NCI-H1105 (cell line): ENCODE data around the gene C2orf72.
"Not testable (repeated sequence)": the region's sequence is repeated elsewhere in the genome, so short reads cannot be mapped to it uniquely, and the experiment has no call there.

Experiments used
- DNase-seq: peaks from one replicate; lab custom pipeline; 2025; lab: John Stamatoyannopoulos, UW

The C2orf72 gene

DNA sequence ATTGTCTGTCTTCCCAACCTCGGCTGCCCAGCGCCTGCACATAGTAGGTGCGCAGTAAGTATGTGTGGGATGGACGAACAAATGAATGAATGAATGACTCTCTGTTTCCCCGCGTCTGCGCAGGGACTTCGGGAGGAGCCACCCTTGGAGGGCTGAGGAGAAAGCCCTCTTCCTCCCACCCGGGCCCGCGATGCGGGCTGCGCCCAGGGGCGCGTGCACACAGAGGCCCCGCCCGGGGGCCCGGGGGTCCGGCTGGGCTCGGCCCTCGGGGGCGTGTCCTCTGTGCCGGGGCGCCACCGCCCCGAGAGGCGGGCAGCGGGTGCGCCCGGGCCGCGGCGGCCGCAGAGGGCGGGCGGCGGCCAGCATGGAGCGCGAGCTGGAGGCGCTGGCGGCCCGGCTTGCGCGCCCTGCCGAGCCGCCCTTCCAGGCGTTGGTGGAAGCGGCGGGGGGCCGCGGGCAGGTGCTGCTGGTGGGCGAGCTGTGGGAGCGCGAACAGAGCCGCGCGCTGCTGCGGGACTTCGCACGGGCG, at the start of gene C2orf72:
Gene C2orf72, plus strand, starts transcription at position 322 of the 529 bp plus-strand sequence. Its CDS starts 43 bp downstream, at position 365.
- DNase-seq: no peak

DNA sequence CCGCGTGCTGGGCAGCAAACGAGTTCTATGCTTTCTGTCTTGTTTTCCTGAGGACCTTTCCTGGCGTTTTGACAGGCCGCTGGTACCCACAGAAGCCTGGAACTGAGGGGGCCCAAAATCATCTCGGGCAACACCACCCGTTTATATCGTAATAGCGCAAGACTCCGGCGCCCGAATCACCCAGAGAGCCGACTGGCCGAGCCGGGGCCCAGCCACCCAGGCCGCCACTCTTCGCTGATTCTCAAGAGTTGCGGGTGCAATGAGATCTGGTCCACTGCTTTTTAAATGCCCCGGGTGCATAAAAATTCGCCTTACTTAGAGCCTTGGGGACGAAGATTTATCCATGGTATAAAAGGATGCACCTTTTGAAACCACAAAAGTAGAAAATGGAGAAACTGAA, 47.6 kb upstream of the C2orf72 start:
- no peak for DNase-seq

DNA sequence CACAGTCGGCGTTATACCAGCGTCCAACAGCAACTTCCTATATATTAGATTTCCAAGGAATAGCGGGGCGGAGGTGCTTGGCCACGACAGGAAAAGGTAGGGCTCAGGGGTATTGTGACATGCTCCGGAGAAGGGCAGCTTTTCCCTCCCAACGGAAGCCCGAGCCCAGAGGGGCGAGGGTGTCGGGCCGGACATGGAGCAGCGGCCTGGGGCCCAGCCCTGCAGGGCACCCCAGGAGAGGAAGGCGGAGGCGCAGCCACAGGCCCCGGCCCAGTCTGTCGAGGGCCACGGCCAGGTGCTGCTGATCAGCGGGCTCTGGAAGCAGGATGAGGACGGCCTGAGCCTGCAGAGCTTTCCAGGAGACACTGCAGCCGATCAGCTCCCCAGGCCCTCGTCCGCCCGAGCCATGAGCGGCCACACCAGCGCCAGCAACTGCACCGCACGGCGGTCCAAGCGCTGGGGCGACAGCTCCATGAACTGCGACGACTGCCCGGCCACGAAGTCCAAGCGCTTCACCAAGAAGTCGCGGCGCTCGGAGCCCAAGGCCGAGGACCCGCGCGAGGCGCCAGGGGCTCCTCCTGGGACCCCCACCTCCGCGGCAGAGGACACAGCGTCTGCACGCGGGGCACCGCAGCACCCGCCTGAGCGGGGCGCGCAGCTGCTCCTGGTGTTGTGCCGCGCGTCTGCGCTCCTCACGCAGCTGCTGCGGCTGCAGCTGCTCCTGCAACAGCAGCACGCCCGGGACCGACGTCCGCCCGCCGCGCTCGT, 47.0 kb upstream of the C2orf72 start:
- DNase-seq: no peak

DNA sequence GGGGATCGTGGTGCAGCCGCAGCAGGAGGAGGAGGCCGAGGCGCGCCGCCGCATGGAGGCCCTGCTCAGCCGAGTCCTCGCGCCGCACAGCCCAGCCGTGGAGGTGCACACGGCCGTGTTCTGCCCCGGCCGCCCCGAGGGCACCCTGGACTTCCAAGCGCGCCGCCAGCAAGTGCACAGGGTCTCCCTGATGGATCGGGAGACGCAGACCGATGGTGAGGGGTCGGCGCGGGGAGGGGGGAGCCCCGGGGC, 46.5 kb upstream of the C2orf72 start:
- DNase-seq: no peak

DNA sequence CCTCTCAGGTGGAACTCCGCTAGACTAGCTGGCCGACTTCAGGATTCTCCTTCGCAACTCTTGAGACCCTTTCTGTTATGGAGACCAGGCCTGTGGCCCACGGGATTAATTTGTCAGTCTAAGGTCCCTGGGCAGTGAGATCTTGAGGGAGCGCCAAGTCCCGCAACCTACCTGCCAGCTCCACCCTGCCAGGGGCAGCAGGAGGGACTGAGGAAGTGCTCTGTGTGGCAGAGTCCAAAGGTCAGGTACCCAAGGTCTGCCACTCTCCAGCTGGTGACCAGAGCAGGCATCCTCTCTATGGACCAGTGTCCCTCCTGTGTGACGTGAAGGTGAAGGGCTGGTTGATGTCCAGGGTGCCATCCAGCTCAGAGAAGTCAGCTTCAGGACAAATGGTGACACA, 45.7 kb upstream of the C2orf72 start:
- DNase-seq: no peak

DNA sequence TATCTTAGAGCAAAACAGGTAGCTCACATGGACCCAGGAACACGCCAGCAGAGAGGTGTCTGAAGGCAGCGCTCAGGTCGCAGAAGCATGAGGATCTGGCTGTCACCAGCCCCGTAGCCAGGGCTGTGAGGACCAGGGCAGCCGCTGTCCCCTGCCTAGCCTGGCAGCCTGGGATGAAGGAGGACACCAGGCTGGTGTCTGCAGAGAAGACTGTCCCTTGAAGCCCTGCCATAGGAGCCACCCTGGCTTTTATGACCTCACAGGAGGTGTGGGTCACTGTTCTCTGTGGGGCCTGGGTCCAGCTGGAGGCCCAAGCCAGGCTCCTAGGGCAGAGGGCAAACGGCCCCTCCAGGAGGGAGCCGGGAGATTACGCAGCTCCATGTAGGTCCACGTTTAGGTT, 41.5 kb upstream of the C2orf72 start, which contains the start of gene SPATA3:
Gene SPATA3, plus strand, starts transcription at position 301 of the 400 bp plus-strand sequence. CDS start 113 bp downstream, outside the sequence.
- DNase-seq: no peak

DNA sequence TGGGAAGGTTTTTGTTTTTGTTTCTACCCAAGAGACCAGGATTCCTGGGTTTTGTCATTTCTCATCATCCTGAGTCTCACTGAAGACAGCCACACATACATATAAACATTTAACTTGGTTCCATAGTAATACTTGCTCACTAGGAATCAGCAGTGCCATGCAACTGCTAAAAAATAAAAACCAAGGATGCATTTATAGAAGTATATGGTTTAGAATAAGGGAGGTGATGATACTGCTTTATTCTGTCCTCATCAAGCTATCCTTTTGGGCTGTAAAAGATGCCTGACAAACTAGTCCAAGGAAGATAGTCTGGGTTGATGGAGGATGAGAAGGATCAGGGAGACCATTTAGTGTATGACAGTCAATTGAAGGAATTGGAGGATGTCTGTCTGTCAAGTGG, 40.7 kb upstream of the C2orf72 start:
- no peak for DNase-seq

DNA sequence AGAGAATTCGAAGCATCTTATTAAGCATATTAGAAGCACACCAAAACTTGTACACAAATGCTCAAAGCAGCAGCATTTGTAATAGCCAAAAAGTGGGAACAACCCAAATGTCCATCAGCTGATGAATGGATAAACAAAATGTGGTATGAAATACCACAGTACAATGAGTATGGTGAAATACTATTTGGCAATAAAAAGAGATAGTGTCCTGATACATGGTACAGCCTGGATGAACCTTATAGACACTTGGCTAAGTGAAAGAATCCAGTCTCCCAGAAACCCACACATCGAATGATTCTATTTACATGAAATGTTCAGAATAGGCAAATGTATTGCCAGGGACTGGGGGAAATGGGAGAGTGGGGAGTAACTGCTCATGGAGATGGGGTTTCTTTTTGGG, 38.4 kb upstream of the C2orf72 start:
- DNase-seq: no peak

DNA sequence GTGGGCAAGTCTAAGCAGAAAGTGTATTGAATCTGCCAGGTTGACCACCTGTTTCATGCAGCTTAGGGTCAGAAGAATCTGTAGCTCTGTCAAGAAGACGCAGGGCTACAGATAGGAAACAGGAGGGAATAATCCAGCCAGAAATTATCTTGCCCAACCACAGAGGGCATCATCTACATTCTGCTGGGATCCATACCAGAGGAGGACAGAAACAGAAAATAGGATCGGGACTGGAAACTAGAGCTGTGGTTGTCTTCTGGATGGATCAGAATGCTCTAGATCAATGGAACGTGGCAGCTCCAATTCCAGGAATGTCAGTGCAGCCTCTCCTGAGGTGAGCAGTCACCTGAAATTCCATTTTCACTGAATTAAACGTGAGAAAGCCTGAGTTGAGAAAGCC, 37.8 kb upstream of the C2orf72 start:
- DNase-seq: no peak

DNA sequence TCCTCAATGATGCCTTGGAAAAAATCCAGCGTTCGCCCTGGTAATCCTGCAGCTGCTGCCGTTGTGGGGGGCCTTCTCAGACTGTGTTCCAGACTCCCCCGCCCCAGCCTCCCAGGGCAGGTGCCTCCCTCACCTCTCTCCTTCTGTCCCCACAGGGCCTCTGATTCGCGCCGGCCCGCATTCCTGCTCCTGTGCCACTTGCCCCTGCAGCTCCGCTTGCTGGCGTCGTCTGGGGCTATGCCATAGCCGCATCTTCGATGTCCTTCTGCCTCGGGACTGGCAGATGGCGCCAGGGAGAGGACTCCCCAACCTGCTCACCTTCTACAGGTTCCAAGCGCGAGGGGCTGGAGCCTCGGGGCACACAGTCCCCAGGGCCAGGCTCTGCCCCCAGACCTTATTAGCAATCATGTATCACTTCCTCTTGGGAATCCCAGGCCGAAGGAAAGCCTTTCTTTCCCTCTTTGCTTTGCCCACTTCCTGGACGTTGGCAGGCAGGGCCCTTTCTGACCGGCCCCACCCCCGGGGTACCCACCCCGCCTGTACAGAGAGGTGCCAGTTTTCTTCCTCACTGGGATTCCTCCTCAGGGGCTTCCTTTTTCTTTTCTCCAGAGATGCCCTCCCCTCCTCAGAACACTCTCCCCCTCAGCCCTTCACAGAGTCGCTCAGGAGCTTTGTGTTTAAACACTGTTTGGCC, 37.0 kb upstream of the C2orf72 start:
- no peak for DNase-seq

DNA sequence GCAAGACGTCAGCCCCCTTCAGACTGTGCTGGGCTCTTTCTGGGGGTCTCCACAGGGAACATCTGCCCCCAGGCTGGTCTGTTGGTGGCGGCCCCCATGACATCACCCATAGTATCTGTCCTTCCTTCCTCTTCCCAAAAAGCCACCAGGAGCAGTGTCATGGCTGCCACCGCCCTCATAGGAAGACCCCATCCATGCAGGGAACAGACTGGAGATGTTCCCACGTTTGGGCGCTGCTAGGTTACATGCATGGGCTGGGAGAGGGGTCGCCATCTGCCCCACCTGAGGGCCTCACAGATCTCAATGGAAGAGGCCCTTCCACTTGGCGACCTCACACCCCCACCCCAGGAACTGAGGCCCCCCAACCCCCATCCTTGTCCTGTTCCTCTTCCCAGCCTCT, 36.3 kb upstream of the C2orf72 start:
- no peak for DNase-seq

DNA sequence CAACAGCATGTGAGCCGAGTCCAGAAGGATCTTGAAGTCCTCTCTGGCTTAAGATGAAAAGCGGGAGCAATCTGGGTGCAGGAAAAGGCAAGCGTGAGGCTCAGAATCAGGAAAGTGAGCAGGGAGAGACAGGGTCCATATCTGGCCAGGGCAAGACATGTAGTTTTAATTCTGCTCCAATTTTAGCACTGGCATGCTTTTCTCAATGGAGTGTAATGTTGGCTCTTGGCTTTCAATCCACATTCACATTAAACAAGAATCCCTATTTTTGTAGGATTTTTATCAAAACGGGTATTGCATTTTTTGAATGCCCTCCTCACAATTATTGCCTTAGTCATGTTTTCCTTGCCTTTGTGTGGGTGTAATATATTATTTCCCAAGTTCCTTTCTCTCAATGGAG, 35.4 kb upstream of the C2orf72 start:
- no peak for DNase-seq

DNA sequence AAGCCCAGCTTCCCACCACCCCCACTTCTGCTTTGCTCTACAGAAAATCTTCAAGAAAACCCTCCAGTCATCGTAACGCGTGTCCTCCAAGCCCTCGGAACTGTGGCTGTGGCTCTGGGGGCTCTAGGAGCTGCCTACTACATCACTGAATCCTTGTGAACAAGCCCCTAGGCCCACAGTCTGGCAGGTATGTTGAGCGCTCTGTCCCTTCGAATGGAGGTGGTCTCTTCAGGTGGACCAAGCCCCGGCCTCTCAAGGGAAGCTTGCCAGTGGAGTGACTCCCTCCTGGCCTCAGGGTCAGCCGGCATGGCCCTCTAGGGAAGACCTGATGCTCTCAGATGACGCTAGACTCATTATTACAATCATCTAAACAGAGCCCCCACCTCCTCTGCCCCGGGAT, 34.7 kb upstream of the C2orf72 start:
- DNase-seq: no peak

DNA sequence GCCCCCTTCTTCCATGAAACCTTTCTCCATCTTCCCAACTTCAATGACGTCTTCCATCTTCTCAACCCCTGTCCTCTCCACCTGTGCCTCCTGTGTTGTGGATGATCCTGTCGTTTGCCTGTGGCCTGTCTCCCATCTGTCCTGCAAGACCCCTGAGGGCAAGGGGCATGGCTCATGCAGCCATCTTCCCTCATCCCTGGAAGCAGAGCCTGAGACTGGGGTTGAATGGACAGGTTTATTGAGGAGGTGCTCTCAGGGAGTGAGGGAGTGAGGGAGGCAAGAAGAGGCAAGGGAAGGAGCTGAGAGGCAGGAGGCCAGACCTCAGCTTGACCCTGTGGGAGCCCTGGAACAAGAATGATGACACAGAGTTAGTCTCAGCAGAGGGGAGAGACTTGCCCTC, 34.1 kb upstream of the C2orf72 start:
- no peak for DNase-seq

DNA sequence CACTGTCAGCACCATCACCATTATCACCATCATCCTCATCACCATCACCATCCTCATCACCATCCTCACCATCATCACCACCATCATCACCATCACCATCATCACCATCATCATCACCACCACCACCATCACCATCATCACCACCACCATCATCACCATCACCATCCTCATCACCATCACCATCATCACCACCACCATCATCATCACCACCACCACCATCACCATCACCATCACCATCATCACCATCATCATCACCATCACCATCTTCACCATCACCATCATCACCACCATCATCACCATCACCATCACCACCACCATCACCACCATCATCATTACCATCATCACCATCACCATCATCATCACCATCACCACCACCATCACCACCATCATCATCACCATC, 32.4 kb upstream of the C2orf72 start:
- not testable (repeated sequence) for DNase-seq

DNA sequence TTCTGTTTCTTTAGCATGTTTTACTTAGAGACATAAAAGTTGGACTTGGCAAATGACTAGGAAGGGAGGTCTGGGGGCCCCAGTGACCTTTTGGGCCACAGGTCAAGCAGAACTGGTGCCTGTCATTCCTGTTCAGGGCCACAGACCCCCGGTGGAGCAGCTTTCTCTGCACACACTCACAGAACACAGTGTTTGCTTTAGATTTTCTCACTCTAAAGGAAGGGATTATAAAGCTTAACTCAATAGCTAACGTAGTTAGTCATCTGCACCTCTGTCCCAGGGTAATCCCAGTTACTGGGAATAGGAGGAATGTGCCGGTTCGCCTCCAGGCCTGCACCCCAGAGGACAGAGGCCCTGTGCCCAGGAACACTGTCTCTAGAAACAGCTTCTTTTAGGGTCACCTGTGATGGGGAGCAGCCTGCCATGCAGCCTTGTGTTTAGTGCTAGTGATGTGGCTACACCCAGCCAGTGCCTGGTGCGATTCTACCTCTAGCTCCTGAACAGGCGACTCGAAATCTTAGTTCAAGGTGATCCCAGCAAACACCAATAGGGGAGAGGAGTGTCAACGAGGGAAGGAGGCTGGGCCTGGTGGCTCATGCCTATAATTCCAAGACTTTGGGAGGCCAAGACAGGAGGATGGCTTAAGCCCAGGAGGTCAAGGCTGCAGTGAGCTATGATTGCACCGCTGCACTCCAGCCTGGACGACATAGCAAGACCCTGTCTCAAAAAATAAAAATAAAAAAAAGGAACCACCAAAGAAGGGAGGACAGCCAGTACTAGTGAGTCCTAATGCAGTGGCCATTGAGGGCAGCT, 29.8 kb upstream of the C2orf72 start:
- no peak for DNase-seq

DNA sequence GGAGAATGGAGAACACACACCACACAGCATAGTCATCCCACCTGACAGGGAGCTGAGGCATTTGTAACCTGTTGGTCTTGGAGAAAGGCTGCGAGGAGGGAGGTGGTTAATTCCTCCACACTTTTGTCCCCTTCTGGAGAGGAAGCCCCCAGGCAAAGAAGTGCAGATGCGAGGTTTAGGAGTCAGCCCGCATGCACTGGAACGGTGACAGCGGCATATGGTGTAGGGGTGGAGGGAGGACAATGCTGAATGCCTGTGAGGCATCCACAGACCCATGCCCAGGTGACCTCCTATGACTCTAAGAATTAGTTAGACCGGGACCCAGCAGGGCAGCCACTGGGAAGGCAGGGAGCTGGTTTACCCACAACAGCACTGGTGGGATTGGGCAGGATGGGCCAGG, 29.2 kb upstream of the C2orf72 start:
- no peak for DNase-seq

DNA sequence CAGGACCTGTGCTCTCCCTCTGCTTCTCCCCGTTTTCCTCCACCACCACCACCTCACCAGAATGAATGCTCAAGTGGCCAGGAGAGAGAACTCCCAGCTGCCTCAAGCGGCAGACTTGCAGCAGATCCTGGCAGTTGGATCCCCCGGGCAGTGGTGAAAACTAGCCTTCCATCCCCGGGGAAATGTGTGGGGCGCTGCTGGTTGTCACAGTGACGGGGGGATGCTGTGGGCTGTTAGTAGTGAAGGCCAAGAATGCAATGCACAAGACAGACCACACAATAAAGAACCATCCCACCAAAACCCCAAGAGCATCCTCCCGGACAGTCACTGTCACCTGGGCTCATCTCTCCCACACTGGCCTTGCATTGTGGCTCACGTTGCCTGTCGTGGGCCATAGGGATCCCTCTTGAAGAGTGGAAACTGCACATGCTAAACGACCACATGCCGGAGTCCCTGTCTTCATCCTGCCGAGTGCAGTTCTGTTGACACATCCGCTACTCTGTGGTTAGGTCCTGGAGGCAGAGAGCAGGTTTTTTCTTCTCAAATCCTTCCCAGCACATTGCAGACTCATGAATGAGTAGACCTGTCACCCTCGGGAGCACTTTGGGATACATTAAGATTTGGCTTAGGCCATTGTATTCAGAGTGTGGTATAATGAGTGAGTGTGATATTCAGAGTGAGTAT, 27.9 kb upstream of the C2orf72 start:
- no peak for DNase-seq

DNA sequence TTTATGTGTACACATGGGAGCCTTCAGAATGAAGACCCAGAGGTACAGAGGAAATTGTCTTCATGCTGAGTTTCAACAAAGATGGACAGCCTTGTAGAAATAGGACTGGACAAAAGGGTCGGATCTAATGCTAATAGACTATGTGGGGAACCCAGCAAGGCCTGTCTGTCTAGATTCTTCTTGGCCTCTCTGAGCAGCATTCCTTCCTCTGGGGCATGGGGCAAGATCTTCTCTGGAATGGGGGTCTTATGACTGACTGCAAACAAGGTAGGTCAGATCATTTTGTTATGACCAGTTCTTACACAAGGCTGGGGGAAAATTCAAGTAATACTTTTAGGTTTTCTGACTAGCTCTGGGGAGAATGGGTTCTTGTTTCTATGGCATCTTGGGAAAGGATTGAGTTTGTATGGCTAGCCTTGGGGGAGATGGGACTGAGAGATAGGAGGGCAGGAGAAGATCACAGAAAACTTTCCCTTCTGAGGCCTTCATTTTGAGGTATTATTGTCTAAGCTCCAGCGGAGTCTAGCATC, 27.1 kb upstream of the C2orf72 start:
- DNase-seq: no peak

DNA sequence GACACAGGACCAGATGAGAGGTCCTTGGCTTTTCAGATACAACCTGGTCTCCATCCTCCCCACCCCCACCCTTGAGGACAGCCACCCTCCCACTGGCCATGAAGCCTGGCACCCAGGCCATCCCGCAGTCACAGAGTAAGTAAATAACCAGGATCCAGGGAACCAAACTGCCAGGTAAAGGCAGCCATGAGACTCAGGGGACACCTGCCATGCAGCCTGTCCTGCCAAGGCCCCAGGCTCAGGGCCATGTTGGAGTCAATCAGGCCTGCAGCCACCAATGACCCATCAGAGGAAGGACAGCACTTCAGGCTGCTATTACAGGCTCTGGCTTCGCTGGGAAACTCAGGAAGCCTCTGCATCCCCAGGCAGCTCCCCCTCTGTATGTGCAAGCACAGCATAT, 25.8 kb upstream of the C2orf72 start:
- no peak for DNase-seq

DNA sequence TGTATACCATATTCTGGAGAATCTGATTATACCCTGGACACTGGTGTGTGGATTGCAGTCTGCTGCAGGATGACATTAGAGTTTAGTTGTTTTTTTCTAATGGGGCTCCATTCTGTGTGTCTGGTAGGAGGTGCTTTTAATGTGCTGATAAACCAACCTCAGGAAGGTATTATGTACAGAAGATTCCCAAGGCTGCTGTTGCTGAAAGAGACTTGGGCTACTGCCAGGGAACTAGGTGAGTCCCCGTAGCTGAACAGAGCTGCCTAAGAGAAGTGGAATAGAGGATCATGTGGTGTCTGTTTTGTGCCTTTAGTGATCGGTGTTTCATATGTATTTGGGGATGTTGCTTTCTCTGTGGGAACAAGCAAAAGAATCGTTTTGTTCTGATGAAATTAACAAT, 24.9 kb upstream of the C2orf72 start:
- no peak for DNase-seq

DNA sequence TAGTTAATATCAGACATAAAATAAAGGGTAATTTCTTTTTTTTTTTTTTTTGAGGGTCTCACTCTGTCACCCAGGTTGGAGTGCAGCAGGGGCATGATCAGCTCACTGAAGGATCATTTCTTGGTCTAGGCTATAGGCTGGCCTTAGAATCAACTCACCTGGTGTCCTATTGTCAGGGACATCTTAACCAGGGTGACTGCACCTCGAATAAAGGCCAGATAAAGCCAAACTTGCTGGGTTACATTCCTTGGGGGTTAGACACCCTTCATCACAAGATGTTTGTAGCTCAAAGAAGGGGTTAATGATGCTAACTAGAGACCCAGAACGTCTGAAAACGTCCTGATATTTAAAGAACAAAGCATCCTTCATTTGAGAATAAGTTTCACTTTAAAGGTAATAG, 23.5 kb upstream of the C2orf72 start:
- DNase-seq: no peak
